K562 (cell line): Measurements from ENCODE around the gene CSRNP3.
"Not testable (repeated sequence)": the region's sequence is repeated elsewhere in the genome, so short reads cannot be mapped to it uniquely, and the experiment has no call there.

Experiments used
- EP300 ChIP-seq: IDR thresholded peaks from 2 replicates; pipeline ENCODE4 v1.6.1; 2012; ENCODE audit warnings: low read length, improper control_type of control experiment
- POLR2AphosphoS5 ChIP-seq: IDR thresholded peaks from 2 replicates; pipeline ENCODE4 v1.6.1; 2011; ENCODE audit warnings: mild to moderate bottlenecking, low read depth, low read length, moderate library complexity; ENCODE audit not compliant: control insufficient read depth, insufficient read depth
- RCOR1 ChIP-seq, 2 experiments: IDR thresholded peaks; 2 replicates each; pipeline ENCODE4 v1.6.1; 2012; ENCODE audit warnings: low read depth in 2 of 2, low read length in 2 of 2, borderline replicate concordance in 1 of 2, improper control_type of control experiment in 1 of 2
- SMARCB1 ChIP-seq: IDR thresholded peaks from 2 replicates; pipeline ENCODE4 v1.6.1; 2011; ENCODE audit warnings: improper control_type of control experiment, low read depth; ENCODE audit not compliant: insufficient read length
- SMARCC2 ChIP-seq: fragments of 450-650 bp; IDR thresholded peaks from 2 replicates; pipeline ENCODE4 v1.6.1; 2017; ENCODE audit warnings: antibody characterized with exemption, moderate library complexity, mild to moderate bottlenecking, low read depth

- TF ChIP-seq RCOR1 (IDR thresholded peaks at IDR 0.05; ENCODE audit: borderline replicate concordance in 1 of 2, low read depth in 2 of 2, low read length in 2 of 2); POLR2AphosphoS5; SMARCC2; EP300; SMARCB1: not testable (repeated sequence)
Observed at GRCh38 chr2:165666073-165666472, 196.6 kb downstream of the CSRNP3 start.
